Mucosa of descending colon (tissue), 3 donors: ENCODE measurements around the gene KSR1. TPM values are rescaled to one million over a fixed set of nuclear protein-coding genes. Genes with fewer than 3 reads are reported as not detected.
A peak's percentile ranks its signal among the peaks of the same experiment; 100 is the strongest.

Experiments used
- ATAC-seq: fragments of 200-7000 bp; cut with Tn5 transposase; one replicate; pipeline ENCODE4 v1.9.1; 2020; ENCODE audit warnings: mild to moderate bottlenecking, moderate library complexity
- DNase-seq, 3 donors: peaks; one replicate each; pipeline ENCODE4 v3.0.0-alpha.2; 2020
- H3K36me3 ChIP-seq: fragments of 200-600 bp; one replicate; pipeline ENCODE4 v1.8.0; 2021; ENCODE audit warnings: low read depth, mild to moderate bottlenecking
- H3K4me1 ChIP-seq: fragments of 200-600 bp; one replicate; pipeline ENCODE4 v1.8.0; 2021; ENCODE audit warnings: low read depth, mild to moderate bottlenecking
- H3K4me3 ChIP-seq: fragments of 200-600 bp; one replicate; pipeline ENCODE4 v1.8.0; 2021; ENCODE audit warnings: mild to moderate bottlenecking
- H3K9me3 ChIP-seq: fragments of 200-600 bp; one replicate; pipeline ENCODE4 v1.8.0; 2021; ENCODE audit warnings: mild to moderate bottlenecking
- intact Hi-C, 2 donors: fragments of 100-400 bp; cut with DNase I in 1 of 2; cut with micrococcal nuclease in 1 of 2; formaldehyde crosslinking; loops; one replicate each; pipeline versions ENCODE4 v1.11.0 to v1.11.1; 2022; cut with DNase I, micrococcal nuclease
- total RNA-seq, 3 donors: library from RNA; stranded (reverse); fragmentation: NEBNext Ultra II Directional in 2 of 3; extraction: Animal tissue kit (Norgen Biotek cat#: 25700) in 2 of 3; gene quantifications; one replicate each; pipeline versions ENCODE4 v1.2.1 to v1.2.4, GENCODE V29; 2021 to 2023
- TF ChIP-seq, protein P1 (sequence below): fragments of 200-600 bp; IDR thresholded peaks from one replicate; pipeline ENCODE4 v1.8.0; 2022; ENCODE audit warnings: antibody characterized with exemption, mild to moderate bottlenecking
- donor health status: DM: no; HTN: no; CAD: no; lungs with moderate emphysema.
- donor health status: DM: no; HTN: no; CAD: no.
- donor health status: DM: no; HTN: yes; CAD: no.

The KSR1 gene
- total RNA-seq, 3 donors from 2014 or later, result 20.5 to 50.4 (median 21.3) TPM

- Histone ChIP-seq H3K4me3 (no peak overlapping the region), H3K4me1 (peaks cover 23% of the 10 kb centered on the region), H3K9me3 (no peaks in the 10 kb centered on the region), H3K36me3 (no peaks in the 10 kb centered on the region)
- intact Hi-C loops, result no loop called here
- TF ChIP-seq, protein P1, sequence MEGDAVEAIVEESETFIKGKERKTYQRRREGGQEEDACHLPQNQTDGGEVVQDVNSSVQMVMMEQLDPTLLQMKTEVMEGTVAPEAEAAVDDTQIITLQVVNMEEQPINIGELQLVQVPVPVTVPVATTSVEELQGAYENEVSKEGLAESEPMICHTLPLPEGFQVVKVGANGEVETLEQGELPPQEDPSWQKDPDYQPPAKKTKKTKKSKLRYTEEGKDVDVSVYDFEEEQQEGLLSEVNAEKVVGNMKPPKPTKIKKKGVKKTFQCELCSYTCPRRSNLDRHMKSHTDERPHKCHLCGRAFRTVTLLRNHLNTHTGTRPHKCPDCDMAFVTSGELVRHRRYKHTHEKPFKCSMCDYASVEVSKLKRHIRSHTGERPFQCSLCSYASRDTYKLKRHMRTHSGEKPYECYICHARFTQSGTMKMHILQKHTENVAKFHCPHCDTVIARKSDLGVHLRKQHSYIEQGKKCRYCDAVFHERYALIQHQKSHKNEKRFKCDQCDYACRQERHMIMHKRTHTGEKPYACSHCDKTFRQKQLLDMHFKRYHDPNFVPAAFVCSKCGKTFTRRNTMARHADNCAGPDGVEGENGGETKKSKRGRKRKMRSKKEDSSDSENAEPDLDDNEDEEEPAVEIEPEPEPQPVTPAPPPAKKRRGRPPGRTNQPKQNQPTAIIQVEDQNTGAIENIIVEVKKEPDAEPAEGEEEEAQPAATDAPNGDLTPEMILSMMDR, result no peak
- DNase-seq (no peak), ATAC-seq (no peak)
Observed at GRCh38 chr17:27543958-27544349, 87.7 kb downstream of the KSR1 start.

DNA sequence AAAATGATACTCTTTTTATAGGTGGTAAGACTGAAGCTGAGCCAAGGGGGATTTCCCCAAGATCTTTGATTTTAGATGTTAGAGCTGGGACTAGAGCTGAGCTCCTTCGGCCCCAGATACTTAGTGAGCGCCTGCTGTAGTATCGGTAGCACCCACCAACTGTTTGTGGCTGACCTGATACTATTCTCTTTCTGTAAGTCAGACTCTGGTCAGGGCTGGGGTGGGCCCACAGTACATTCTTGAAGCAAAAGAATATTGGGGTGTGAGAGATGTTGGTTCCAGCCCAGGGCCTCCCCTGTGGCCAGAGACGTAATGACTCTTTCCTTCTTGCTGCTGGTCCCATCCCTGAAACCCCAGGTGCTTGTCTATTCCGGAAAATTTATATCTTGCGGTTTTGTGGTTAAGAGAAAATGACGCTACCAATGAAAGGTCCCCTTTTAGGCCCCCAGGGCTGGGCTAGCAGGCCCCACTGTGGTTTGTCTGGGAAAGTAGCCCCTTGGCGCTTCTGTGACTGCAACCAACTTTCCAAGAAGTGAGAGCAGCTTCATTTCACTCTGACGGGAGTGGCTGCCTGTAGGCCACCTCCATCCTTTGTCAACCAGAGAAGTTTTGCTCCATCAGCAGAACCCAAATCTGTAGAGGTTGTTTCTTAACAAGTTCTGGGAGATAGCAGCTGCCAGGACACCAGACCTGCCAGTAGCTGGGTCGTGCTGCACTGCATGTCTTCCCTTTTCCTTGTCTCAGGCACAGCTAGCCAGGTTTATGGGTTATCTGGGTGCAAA is 88.3 kb downstream of the KSR1 start:
- TF ChIP-seq, protein P1, result no peak
- Histone ChIP-seq H3K36me3 (no peaks in the 10 kb centered on the region), H3K9me3 (no peaks in the 10 kb centered on the region), H3K4me3 (no peak overlapping the region), H3K4me1 (peaks cover 18% of the 10 kb centered on the region)
- DNase-seq (no peak), ATAC-seq (no peak)
- intact Hi-C loops, result no loop called here

GRCh38 chr17:27545562-27546229 is 89.4 kb downstream of the KSR1 start:
- H3K4me3 ChIP-seq, result no peak overlapping the region
- no peaks in the 10 kb centered on the region for H3K9me3 ChIP-seq
- no peak for DNase-seq
- no peaks in the 10 kb centered on the region for H3K36me3 ChIP-seq
- TF ChIP-seq, protein P1, result no peak
- ATAC-seq, result peak; percentile 38
- peaks cover 11% of the 10 kb centered on the region for H3K4me1 ChIP-seq
- intact Hi-C loops, result no loop called here

DNA sequence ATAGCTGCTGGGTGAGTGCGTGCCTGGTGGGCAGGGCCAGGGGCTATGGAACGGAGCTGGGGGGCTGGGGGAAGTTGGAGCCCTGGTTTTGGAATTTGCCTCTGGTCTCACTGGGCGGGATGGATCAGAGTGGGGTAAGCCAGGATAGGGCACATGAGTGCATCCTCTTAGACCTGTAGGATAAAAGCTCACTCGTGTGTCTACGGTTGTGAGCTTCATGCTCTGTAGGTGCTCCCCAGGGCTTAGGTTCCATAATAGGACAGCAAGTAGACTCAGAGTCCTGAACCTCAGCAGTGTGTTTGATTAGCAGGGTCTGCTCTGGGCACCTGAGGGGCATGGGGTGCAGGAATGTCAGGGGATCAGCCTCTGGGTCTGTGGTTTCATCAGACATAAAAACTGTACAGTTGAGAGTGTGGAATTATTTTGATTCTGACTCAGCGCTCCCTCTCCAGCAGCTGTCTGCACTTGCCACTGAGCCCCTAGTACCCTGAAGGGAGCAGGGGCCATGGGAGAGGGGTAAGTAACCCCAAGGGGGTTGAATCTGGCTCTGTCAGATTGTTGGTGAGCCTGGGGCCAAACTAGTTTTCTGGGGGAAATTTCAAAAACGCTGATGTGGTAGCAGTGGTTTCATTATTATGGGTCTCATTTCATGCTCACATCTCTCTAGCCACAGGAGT is 90.5 kb downstream of the KSR1 start:
- no peak for DNase-seq
- TF ChIP-seq, protein P1, result no peak

DNA sequence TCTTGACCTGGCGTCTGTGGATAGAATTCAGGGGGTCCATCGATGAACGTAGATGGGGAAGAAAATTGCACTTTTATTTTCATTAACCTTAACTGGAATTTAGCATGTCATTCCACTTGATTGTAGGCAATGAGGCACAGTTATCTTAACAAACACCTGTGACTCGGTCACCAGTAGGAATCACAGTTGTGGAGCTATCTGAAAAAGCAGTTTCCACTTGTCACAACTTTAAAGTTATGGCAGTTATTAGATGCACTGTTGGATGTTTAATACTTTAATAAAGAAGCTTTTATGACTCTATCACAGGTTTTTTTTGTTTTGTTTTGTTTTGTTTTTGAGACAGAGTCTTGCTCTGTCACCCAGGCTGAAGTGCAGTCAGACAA is 91.0 kb downstream of the KSR1 start:
- Histone ChIP-seq H3K4me3 (no peak overlapping the region), H3K36me3 (no peaks in the 10 kb centered on the region), H3K9me3 (no peaks in the 10 kb centered on the region), H3K4me1 (peaks cover 6% of the 10 kb centered on the region)
- DNase-seq (no peak), ATAC-seq (no peak)
- TF ChIP-seq, protein P1, result no peak
- intact Hi-C loops, result no loop called here

More for the DNA sequence above, 90.5 kb downstream of the KSR1 start:
- intact Hi-C loops, result no loop called here
- peaks cover 6% of the 10 kb centered on the region for H3K4me1 ChIP-seq
- H3K4me3 ChIP-seq, result no peak overlapping the region
- ATAC-seq, result no peak
- H3K9me3 ChIP-seq, result no peaks in the 10 kb centered on the region
- H3K36me3 ChIP-seq, result no peaks in the 10 kb centered on the region
